ENCODE data around the gene PUDP. TPM values are rescaled to one million over a fixed set of nuclear protein-coding genes. Genes with fewer than 3 reads are reported as not detected.

The PUDP gene
- polyA plus RNA-seq, 1 donor from 2014 or later, result 18.2 TPM

GRCh38 chrX:7143941-7144525, 3.9 kb downstream of the PUDP start:
- H3K9me2 ChIP-seq (ENCODE audit: insufficient read depth, low read length), result no peaks in the 10 kb centered on the region

GRCh38 chrX:7143076-7143475, 4.9 kb downstream of the PUDP start:
- no peaks in the 10 kb centered on the region for H3K79me2 ChIP-seq (replicated peaks; ENCODE audit: insufficient read depth, low read length)
- no peak overlapping the region for H3K4me2 ChIP-seq (ENCODE audit: low read length)
- H3K36me3 ChIP-seq (ENCODE audit: insufficient read depth, low read length), result no peaks in the 10 kb centered on the region
- H3K9ac ChIP-seq (ENCODE audit: low read length), result no peak overlapping the region
- no peaks in the 10 kb centered on the region for H3F3A ChIP-seq (ENCODE audit: insufficient read depth, low read length, poor library complexity, severe bottlenecking)
- TF ChIP-seq RAD21 (conservative IDR thresholded peaks at IDR 0.05) (no peak), POLR2AphosphoS5 (IDR thresholded peaks at IDR 0.05) (no peak), MXI1 (conservative IDR thresholded peaks at IDR 0.05; ENCODE audit: poor library complexity, severe bottlenecking) (no peak), CTCF (IDR thresholded peaks at IDR 0.05; ENCODE audit: poor library complexity, severe bottlenecking) (no peak), REST (IDR thresholded peaks at IDR 0.05; ENCODE audit: borderline replicate concordance) (no peak), EZH2 (IDR thresholded peaks at IDR 0.05; ENCODE audit: borderline replicate concordance, insufficient read depth, low read length, poor library complexity, severe bottlenecking) (no peak), SMC3 (conservative IDR thresholded peaks at IDR 0.05; ENCODE audit: poor library complexity) (no peak), EP300 (conservative IDR thresholded peaks at IDR 0.05; ENCODE audit: poor library complexity, severe bottlenecking) (no peak), TAF1 (IDR thresholded peaks at IDR 0.05; ENCODE audit: low read depth) (no peak)
- no peak overlapping the region for H3K27ac ChIP-seq (ENCODE audit: low read length)
- H3K4me3 ChIP-seq (ENCODE audit: low read length), result no peak overlapping the region
- no peak overlapping the region for H2AFZ ChIP-seq (ENCODE audit: low read depth, low read length)
- no peaks in the 10 kb centered on the region for H3K9me3 ChIP-seq (ENCODE audit: low read length)
- H4K20me1 ChIP-seq (ENCODE audit: insufficient read depth), result no peaks in the 10 kb centered on the region
- no peaks in the 10 kb centered on the region for H3K27me3 ChIP-seq (ENCODE audit: insufficient read depth, low read depth, low read length)
- no peaks in the 10 kb centered on the region for H3K9me2 ChIP-seq (ENCODE audit: insufficient read depth, low read length)

More at GRCh38 chrX:7143941-7144525, 3.9 kb downstream of the PUDP start:
- TF ChIP-seq POLR2AphosphoS5 (IDR thresholded peaks at IDR 0.05), result no peak
- no peak for TF ChIP-seq TAF1 (IDR thresholded peaks at IDR 0.05; ENCODE audit: low read depth)
- Histone ChIP-seq H3K9me3 (ENCODE audit: low read length) (no peaks in the 10 kb centered on the region), H3K27ac (ENCODE audit: low read length) (no peak overlapping the region), H3K27me3 (ENCODE audit: insufficient read depth, low read depth, low read length) (no peaks in the 10 kb centered on the region), H3K79me2 (replicated peaks; ENCODE audit: insufficient read depth, low read length) (no peaks in the 10 kb centered on the region), H3K4me2 (ENCODE audit: low read length) (no peak overlapping the region), H2AFZ (ENCODE audit: low read depth, low read length) (no peak overlapping the region), H3K9ac (ENCODE audit: low read length) (no peak overlapping the region), H3F3A (ENCODE audit: insufficient read depth, low read length, poor library complexity, severe bottlenecking) (no peaks in the 10 kb centered on the region), H3K36me3 (ENCODE audit: insufficient read depth, low read length) (no peaks in the 10 kb centered on the region), H4K20me1 (ENCODE audit: insufficient read depth) (no peaks in the 10 kb centered on the region), H3K4me3 (ENCODE audit: low read length) (no peak overlapping the region)

All from neural cell (in vitro differentiated cells).